PFSK-1 (cell line): ENCODE data around the gene KRABD2.

ENCODE experiments used
- FOXP2 ChIP-seq: optimal IDR thresholded peaks from 2 replicates; pipeline ENCODE3; 2011; ENCODE audit warnings: borderline replicate concordance, control low read depth, inconsistent platforms; ENCODE audit not compliant: insufficient read depth; ENCODE audit errors: extremely low read length, extremely low read depth
- POLR2AphosphoS5 ChIP-seq: IDR thresholded peaks from 2 replicates; pipeline ENCODE4 v1.6.1; 2012; ENCODE audit warnings: low read depth, mild to moderate bottlenecking, control low read depth, low read length, moderate library complexity
- REST ChIP-seq, 2 experiments: IDR thresholded peaks; 2 replicates each; pipeline versions ENCODE4 v1.6.1 to v1.8.0; 2011 to 2012; ENCODE audit warnings: low read depth in 2 of 2, low read length in 2 of 2, control low read depth in 1 of 2, inconsistent platforms in 1 of 2, mild to moderate bottlenecking in 1 of 2, moderate library complexity in 1 of 2; ENCODE audit not compliant: insufficient read depth in 1 of 2
- SIN3A ChIP-seq: IDR thresholded peaks from 2 replicates; pipeline ENCODE4 v1.6.1; 2012; ENCODE audit warnings: mild to moderate bottlenecking, low read length, moderate library complexity, borderline replicate concordance; ENCODE audit not compliant: insufficient read depth
- TAF1 ChIP-seq: IDR thresholded peaks from 2 replicates; pipeline ENCODE4 v1.6.1; 2012; ENCODE audit warnings: low read length, control low read depth, borderline replicate concordance; ENCODE audit not compliant: insufficient read depth

Gene KRABD2

GRCh38 chr17:8372422-8372821 is 4.1 kb downstream of the KRABD2 start:
- TF ChIP-seq FOXP2 = no peak
- no peak for TF ChIP-seq SIN3A
- TF ChIP-seq REST (IDR thresholded peaks at IDR 0.05; ENCODE audit: insufficient read depth in 1 of 2, low read depth in 2 of 2, low read length in 2 of 2) = no peak
- no peak for TF ChIP-seq POLR2AphosphoS5
- no peak for TF ChIP-seq TAF1

- TF ChIP-seq TAF1 (no peak), SIN3A (no peak), FOXP2 (no peak), REST (IDR thresholded peaks at IDR 0.05; ENCODE audit: insufficient read depth in 1 of 2, low read depth in 2 of 2, low read length in 2 of 2) (no peak), POLR2AphosphoS5 (no peak)
Measured at GRCh38 chr17:8371786-8372185, 4.7 kb downstream of the KRABD2 start.

GRCh38 chr17:8369944-8370343 is 6.6 kb downstream of the KRABD2 start:
- TF ChIP-seq REST (IDR thresholded peaks at IDR 0.05; ENCODE audit: insufficient read depth in 1 of 2, low read depth in 2 of 2, low read length in 2 of 2) (no peak), FOXP2 (no peak), POLR2AphosphoS5 (no peak), TAF1 (no peak), SIN3A (no peak)

GRCh38 chr17:8368193-8368592 is 8.3 kb downstream of the KRABD2 start:
- no peak for TF ChIP-seq SIN3A
- no peak for TF ChIP-seq TAF1
- TF ChIP-seq REST (IDR thresholded peaks at IDR 0.05; ENCODE audit: insufficient read depth in 1 of 2, low read depth in 2 of 2, low read length in 2 of 2) = no peak
- TF ChIP-seq FOXP2 = no peak
- TF ChIP-seq POLR2AphosphoS5 = no peak

- TF ChIP-seq FOXP2 (no peak), POLR2AphosphoS5 (no peak), REST (IDR thresholded peaks at IDR 0.05; ENCODE audit: insufficient read depth in 1 of 2, low read depth in 2 of 2, low read length in 2 of 2) (no peak), TAF1 (no peak), SIN3A (no peak)
Measured at GRCh38 chr17:8366231-8366630, 10.3 kb downstream of the KRABD2 start.
